Thoracic aorta (tissue), 2 donors: ENCODE measurements around the gene PTPN23. TPM values are rescaled to one million over a fixed set of nuclear protein-coding genes. Genes with fewer than 3 reads are reported as not detected.

ENCODE experiments used
- ATAC-seq: fragments of 150-250 bp; one replicate; pipeline ENCODE4 v1.8.0; 2017; ENCODE audit warnings: low read depth; ENCODE audit not compliant: insufficient number of reproducible peaks, low FRiP score
- DNase-seq: peaks from one replicate; pipeline ENCODE4 v3.0.0-alpha.2; 2020; ENCODE audit warnings: low spot score
- H3K27ac ChIP-seq, 2 donors: fragments of 200-600 bp; sonication (generic); 1 replicate in 1 of 2; 2 replicates in 1 of 2; pipeline ENCODE4 v1.5.1; 2016; ENCODE audit warnings: mild to moderate bottlenecking in 2 of 2, moderate library complexity in 2 of 2
- H3K27me3 ChIP-seq: fragments of 200-600 bp; sonication (generic); replicated peaks from 2 replicates; pipeline ENCODE4 v1.6.0; 2016; ENCODE audit warnings: mild to moderate bottlenecking; ENCODE audit not compliant: insufficient read depth
- H3K36me3 ChIP-seq: fragments of 200-600 bp; sonication (generic); one replicate; pipeline ENCODE4 v1.5.1; 2016
- H3K4me1 ChIP-seq, 2 donors: fragments of 200-600 bp; sonication (generic); 1 replicate in 1 of 2; 2 replicates in 1 of 2; pipeline versions ENCODE4 v1.5.1 to v1.6.0; 2016; ENCODE audit warnings: low read depth in 2 of 2, mild to moderate bottlenecking in 1 of 2; ENCODE audit not compliant: control insufficient read depth in 1 of 2
- H3K4me3 ChIP-seq: fragments of 200-600 bp; sonication (generic); 2 replicates; pipeline ENCODE4 v1.5.1; 2016; ENCODE audit warnings: mild to moderate bottlenecking
- H3K9me3 ChIP-seq: fragments of 200-600 bp; sonication (generic); 2 replicates; pipeline ENCODE4 v1.5.1; 2016
- total RNA-seq, 2 donors: library from RNA; depleted of rRNA; stranded (reverse); fragments of >200 nt; gene quantifications; one replicate each; pipeline versions ENCODE4 v1.1.0 to v1.2.3, GENCODE V29; 2016
- TF ChIP-seq, protein P1 (sequence below): fragments of 200-600 bp; sonication (generic); IDR thresholded peaks from one replicate; pipeline ENCODE4 v1.5.1; 2019; ENCODE audit warnings: antibody characterized with exemption

The PTPN23 gene
- total RNA-seq, 2 donors from 2014 or later = 32.2 to 50.4 TPM

DNA sequence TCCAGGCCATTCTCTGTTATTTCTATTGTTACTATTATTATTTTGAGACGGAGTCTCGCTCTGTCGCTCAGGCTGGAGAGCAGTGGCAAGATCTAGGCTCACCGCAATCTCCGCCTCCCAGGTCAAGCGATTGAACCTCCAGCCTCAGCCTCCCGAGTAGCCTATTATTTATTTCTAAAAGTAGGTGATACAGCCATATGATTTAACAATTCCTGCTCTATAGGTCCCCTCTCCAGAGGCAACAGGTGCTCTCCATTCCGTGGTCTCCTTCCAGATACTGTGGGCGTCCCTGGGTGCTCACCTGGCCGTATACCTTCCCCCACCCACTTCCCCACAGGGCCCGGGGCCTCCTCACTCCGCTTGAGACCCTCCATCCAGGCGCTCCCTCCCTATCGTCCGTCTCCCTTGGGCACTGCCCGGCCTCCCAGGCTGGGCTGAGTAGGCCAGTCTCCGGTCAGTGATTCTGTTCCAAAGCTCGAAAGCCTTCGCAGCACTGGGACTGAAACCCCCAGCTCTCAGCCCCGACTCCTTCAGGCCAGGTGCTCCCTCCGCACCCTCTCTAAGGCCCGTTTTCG is 708 bp upstream of the PTPN23 start:
- H3K27me3 ChIP-seq = no peaks in the 10 kb centered on the region
- DNase-seq (no peak), ATAC-seq (no peak)
- H3K4me3 ChIP-seq = peak overlapping the region; percentile 78
- peak overlapping the region; percentile 87 to 94 for H3K27ac ChIP-seq
- TF ChIP-seq, protein P1, sequence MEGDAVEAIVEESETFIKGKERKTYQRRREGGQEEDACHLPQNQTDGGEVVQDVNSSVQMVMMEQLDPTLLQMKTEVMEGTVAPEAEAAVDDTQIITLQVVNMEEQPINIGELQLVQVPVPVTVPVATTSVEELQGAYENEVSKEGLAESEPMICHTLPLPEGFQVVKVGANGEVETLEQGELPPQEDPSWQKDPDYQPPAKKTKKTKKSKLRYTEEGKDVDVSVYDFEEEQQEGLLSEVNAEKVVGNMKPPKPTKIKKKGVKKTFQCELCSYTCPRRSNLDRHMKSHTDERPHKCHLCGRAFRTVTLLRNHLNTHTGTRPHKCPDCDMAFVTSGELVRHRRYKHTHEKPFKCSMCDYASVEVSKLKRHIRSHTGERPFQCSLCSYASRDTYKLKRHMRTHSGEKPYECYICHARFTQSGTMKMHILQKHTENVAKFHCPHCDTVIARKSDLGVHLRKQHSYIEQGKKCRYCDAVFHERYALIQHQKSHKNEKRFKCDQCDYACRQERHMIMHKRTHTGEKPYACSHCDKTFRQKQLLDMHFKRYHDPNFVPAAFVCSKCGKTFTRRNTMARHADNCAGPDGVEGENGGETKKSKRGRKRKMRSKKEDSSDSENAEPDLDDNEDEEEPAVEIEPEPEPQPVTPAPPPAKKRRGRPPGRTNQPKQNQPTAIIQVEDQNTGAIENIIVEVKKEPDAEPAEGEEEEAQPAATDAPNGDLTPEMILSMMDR = no peak
- peaks cover 11 to 41% of the 10 kb centered on the region in 2 donors for H3K4me1 ChIP-seq
- no peaks in the 10 kb centered on the region for H3K36me3 ChIP-seq
- H3K9me3 ChIP-seq = no peaks in the 10 kb centered on the region

DNA sequence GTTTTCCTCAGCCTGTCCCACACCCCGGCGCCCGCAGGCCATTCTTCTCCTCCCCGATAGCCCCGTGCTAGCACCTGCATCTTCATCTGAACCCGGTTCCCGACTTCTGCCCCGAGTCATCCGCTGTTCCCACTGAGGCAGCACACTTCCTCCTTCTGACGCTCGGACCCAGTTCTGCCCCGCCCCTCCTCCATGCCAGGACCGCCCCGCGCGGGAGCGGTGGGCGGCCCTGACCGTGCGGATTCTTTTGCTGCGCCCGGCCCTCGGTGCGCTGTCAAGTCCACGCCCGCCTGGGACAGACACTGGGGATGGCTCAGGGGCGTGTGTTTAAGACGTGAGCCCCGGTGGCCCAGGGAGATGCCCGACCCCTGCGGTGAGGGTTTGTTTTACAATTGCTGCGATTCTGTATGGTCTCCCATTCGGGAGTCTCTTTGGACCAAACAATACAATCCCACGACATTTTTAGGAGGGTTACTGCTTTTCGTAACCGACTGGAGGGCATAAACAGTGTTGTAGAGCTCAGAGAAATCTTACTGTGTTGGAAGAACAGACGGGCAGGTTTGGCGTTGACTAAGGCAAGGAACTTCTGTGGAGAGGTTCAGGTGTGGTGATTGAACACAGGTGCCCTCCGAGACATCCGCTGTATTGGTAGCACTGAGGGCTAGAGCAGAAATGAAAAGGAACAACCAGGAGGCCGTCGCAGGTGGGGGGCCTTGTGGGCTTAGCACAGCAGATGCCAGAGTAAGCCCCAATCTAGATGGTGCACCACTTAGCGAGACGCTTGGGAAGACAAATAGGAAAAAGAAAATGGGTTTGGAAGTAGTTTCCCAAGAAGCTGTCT is 716 bp downstream of the PTPN23 start:
- TF ChIP-seq, protein P1 = no peak
- H3K27ac ChIP-seq = peak overlapping the region; percentile 87 to 94
- no peaks in the 10 kb centered on the region for H3K9me3 ChIP-seq
- H3K27me3 ChIP-seq = no peaks in the 10 kb centered on the region
- DNase-seq = peak; percentile 56
- peaks cover 11 to 41% of the 10 kb centered on the region in 2 donors for H3K4me1 ChIP-seq
- H3K4me3 ChIP-seq = peak overlapping the region; percentile 78
- H3K36me3 ChIP-seq = peaks cover under 1% of the 10 kb centered on the region
- ATAC-seq = peak; percentile 5

DNA sequence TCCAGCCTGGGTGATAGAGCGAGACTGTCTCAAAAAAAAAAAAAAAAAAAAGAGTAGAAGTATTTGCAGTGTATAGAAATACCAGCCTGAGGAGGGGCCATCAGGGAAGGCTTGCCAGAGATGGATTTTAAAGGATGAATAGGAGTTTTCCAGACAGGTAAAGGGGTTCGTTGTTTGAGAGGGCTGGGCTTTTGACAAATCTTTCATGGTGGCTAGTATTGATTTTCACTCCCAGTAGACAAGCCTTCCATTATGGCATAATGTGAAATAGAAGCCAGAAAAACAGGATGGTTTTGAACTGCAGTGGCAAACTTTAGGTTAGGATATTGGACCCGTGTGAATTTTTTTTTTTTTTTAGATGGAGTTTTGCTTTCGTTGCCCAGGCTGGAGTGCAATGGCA is 3.6 kb downstream of the PTPN23 start:
- Histone ChIP-seq H3K4me1 (peaks cover 9 to 32% of the 10 kb centered on the region in 2 donors), H3K27ac (no peak overlapping the region), H3K9me3 (no peaks in the 10 kb centered on the region), H3K4me3 (no peak overlapping the region), H3K36me3 (peaks cover 2% of the 10 kb centered on the region), H3K27me3 (no peaks in the 10 kb centered on the region)
- TF ChIP-seq, protein P1 = no peak
- ATAC-seq = no peak
- no peak for DNase-seq

DNA sequence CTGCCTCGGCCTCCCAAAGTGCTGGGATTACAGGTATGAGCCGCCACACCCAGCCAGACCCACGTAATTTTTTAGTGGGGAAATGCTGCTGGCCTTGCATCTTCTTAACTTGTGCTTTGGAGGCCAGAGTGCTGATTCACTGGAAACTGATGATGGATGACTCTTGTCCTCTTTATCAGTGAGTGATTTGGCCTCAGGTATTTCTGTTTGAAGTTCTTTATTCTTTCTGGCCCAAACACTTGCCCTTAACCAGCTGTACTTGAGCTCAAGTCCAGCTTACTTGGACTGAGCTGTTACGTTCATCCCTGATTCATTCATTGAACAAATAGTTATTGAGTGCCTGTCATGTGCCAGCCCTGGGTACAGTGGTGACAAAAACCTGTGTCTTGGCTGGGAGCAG is 4.2 kb downstream of the PTPN23 start:
- no peaks in the 10 kb centered on the region for H3K9me3 ChIP-seq
- DNase-seq = no peak
- H3K27ac ChIP-seq = no peak overlapping the region
- H3K4me3 ChIP-seq = no peak overlapping the region
- peaks cover 2% of the 10 kb centered on the region for H3K36me3 ChIP-seq
- no peak for ATAC-seq
- peaks cover 3 to 26% of the 10 kb centered on the region in 2 donors for H3K4me1 ChIP-seq
- TF ChIP-seq, protein P1 = no peak
- H3K27me3 ChIP-seq = no peaks in the 10 kb centered on the region

DNA sequence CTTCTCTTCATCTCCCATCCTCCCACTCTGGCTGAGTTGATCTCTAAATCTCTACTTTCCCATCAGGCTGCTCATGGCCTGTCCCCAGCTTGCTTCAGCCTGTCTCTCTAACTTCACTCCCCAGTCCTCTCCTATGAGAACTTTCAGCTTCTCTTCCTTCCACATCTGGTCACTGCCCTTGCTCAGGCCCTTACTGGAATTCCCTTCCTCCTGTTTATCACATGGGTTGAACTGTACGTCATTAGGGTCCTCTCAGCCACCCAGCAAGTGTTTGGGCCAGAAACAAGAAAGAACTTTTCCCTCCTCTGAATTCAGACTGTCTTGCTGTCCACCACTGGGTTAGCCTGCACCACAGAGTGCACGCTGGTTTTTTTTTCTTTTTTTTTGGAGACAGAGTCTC is 5.0 kb downstream of the PTPN23 start:
- DNase-seq (no peak), ATAC-seq (no peak)
- TF ChIP-seq, protein P1 = no peak

More for the DNA sequence above, 5.0 kb downstream of the PTPN23 start:
- peaks cover 3 to 24% of the 10 kb centered on the region in 2 donors for H3K4me1 ChIP-seq
- no peak overlapping the region for H3K27ac ChIP-seq
- H3K4me3 ChIP-seq = no peak overlapping the region
- H3K9me3 ChIP-seq = no peaks in the 10 kb centered on the region
- no peaks in the 10 kb centered on the region for H3K27me3 ChIP-seq
- peaks cover 2% of the 10 kb centered on the region for H3K36me3 ChIP-seq
